Smooth muscle cell of the brain vasculature (primary cell): ENCODE results near the gene MACO1.
"Not testable (repeated sequence)": the region's sequence is repeated elsewhere in the genome, so short reads cannot be mapped to it uniquely, and the experiment has no call there.

Experiments
- DNase-seq: peaks from one replicate; pipeline ENCODE4 v3.0.0-alpha.2; 2012; ENCODE audit warnings: low read depth, low spot score

Gene MACO1

GRCh38 chr1:25458541-25459298, 28.0 kb downstream of the MACO1 start:
- DNase-seq = no peak

- no peak for DNase-seq
Measured at GRCh38 chr1:25460020-25460419, 29.3 kb downstream of the MACO1 start.

- DNase-seq = not testable (repeated sequence)
Measured at GRCh38 chr1:25460816-25461215, 30.1 kb downstream of the MACO1 start.

GRCh38 chr1:25461849-25462248, 31.2 kb downstream of the MACO1 start:
- no peak for DNase-seq

GRCh38 chr1:25462732-25463131, 32.0 kb downstream of the MACO1 start:
- no peak for DNase-seq

- no peak for DNase-seq
Measured at GRCh38 chr1:25467193-25467592, 36.5 kb downstream of the MACO1 start.

- no peak for DNase-seq
Measured at GRCh38 chr1:25467616-25468015, 36.9 kb downstream of the MACO1 start.

- DNase-seq = no peak
Measured at GRCh38 chr1:25468033-25468432, 37.3 kb downstream of the MACO1 start.

- DNase-seq = no peak
Measured at GRCh38 chr1:25469177-25469576, 38.5 kb downstream of the MACO1 start.

- DNase-seq = no peak
Measured at GRCh38 chr1:25472471-25472870, 41.8 kb downstream of the MACO1 start.

GRCh38 chr1:25473653-25474225, 43.0 kb downstream of the MACO1 start:
- no peak for DNase-seq

GRCh38 chr1:25474439-25475047, 43.8 kb downstream of the MACO1 start:
- DNase-seq = no peak

GRCh38 chr1:25476186-25477097, 45.7 kb downstream of the MACO1 start:
- DNase-seq = no peak

GRCh38 chr1:25477448-25478034, 46.8 kb downstream of the MACO1 start:
- DNase-seq = no peak

GRCh38 chr1:25478633-25479032, 47.9 kb downstream of the MACO1 start:
- DNase-seq = no peak

GRCh38 chr1:25481625-25482024, 50.9 kb downstream of the MACO1 start:
- no peak for DNase-seq

- no peak for DNase-seq
Measured at GRCh38 chr1:25482211-25482610, 51.5 kb downstream of the MACO1 start.

GRCh38 chr1:25484096-25484495, 53.4 kb downstream of the MACO1 start:
- no peak for DNase-seq

- no peak for DNase-seq
Measured at GRCh38 chr1:25484533-25484932, 53.8 kb downstream of the MACO1 start.

- no peak for DNase-seq
Measured at GRCh38 chr1:25485536-25486411, 55.1 kb downstream of the MACO1 start.

- no peak for DNase-seq
Measured at GRCh38 chr1:25486602-25487001, 55.9 kb downstream of the MACO1 start.
